WERI-Rb-1 (cell line): ENCODE data around the gene RGS9.

Experiments
- DNase-seq: peaks from one replicate; pipeline ENCODE4 v3.0.0-alpha.2; 2020
- H3K27ac ChIP-seq: fragments of 250-450 bp; sonication (Bioruptor Pico); 2 replicates; pipeline ENCODE4 v1.5.1; 2020; ENCODE audit warnings: mild to moderate bottlenecking, moderate library complexity
- H3K27me3 ChIP-seq: fragments of 250-450 bp; sonication (Bioruptor Pico); 2 replicates; pipeline ENCODE4 v1.5.1; 2021; ENCODE audit warnings: mild to moderate bottlenecking, low read depth, moderate library complexity; ENCODE audit not compliant: insufficient read depth, severe bottlenecking
- H3K36me3 ChIP-seq: fragments of 250-450 bp; sonication (Bioruptor Pico); 2 replicates; pipeline ENCODE4 v1.5.1; 2020; ENCODE audit warnings: mild to moderate bottlenecking, moderate library complexity
- H3K4me3 ChIP-seq: 2 replicates; pipeline ENCODE4 v1.5.1; 2011; ENCODE audit warnings: low read depth, mild to moderate bottlenecking, control low read depth, low read length
- H3K9me3 ChIP-seq: fragments of 250-450 bp; sonication (Bioruptor Pico); 2 replicates; pipeline ENCODE4 v1.5.1; 2021; ENCODE audit warnings: mild to moderate bottlenecking, moderate library complexity; ENCODE audit not compliant: severe bottlenecking
- TF ChIP-seq, protein P1 (sequence below): IDR thresholded peaks from 2 replicates; pipeline ENCODE4 v1.5.1; 2011; ENCODE audit warnings: low read depth, mild to moderate bottlenecking, control low read depth, inconsistent platforms, low read length

The RGS9 gene

DNA sequence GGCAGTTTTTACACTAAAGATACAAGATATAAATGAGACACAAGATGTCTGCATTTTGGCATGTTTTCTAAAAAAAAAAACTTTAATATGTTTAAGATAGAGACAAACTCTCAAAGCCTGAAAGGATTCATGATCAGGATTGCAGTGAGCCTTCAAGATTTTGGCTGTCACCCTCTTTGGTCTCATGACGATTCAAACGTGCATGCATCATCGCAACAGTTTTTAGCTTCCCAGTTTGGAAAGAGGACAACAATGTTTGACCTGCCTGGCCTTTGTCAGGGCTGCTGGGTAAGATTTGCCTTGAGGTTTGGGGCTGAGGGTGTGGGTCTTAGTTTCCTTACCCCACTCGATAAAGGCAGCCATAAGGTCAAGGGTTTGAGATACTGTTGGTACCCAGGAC, 134.1 kb downstream of the RGS9 start:
- Histone ChIP-seq H3K4me3 (no peak overlapping the region), H3K27me3 (peaks cover 41% of the 10 kb centered on the region), H3K36me3 (no peaks in the 10 kb centered on the region), H3K27ac (no peak overlapping the region), H3K9me3 (no peaks in the 10 kb centered on the region)
- TF ChIP-seq, protein P1, sequence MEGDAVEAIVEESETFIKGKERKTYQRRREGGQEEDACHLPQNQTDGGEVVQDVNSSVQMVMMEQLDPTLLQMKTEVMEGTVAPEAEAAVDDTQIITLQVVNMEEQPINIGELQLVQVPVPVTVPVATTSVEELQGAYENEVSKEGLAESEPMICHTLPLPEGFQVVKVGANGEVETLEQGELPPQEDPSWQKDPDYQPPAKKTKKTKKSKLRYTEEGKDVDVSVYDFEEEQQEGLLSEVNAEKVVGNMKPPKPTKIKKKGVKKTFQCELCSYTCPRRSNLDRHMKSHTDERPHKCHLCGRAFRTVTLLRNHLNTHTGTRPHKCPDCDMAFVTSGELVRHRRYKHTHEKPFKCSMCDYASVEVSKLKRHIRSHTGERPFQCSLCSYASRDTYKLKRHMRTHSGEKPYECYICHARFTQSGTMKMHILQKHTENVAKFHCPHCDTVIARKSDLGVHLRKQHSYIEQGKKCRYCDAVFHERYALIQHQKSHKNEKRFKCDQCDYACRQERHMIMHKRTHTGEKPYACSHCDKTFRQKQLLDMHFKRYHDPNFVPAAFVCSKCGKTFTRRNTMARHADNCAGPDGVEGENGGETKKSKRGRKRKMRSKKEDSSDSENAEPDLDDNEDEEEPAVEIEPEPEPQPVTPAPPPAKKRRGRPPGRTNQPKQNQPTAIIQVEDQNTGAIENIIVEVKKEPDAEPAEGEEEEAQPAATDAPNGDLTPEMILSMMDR, result no peak
- no peak for DNase-seq
